ENCODE data around the gene THYN1. TPM values are rescaled to one million over a fixed set of nuclear protein-coding genes. Genes with fewer than 3 reads are reported as not detected.

THYN1 gene
- total RNA-seq, 1 donor from 2014 or later: 27.7 TPM

DNA sequence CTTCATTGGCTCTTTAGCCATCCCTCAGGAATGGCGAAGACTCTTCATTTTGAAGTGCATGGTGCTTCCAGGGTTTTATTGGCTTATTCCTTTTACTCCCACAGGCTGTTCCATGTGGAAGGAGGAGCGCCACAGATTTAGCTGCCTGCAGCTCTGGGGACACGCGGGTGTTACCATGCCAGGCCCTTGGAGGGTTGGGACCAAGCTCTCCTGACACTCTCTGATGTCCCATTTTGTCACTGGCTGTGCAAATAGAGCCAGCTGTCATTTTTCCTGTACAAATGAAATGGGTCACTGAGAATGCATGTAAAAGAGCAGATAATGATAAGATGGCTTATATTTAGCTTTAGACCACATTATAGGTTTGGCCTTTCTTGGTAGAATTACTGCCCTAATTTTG lies 9.2 kb downstream of the THYN1 start:
- H3K9me3 Mint-ChIP-seq: no peaks in the 10 kb centered on the region
- intact Hi-C loops (cut with micrococcal nuclease): loop anchor here (1.0 kb wide), 3 partner anchors 16 to 194 kb away; no protein-coding TSS in a partner anchor
- POLR2A ChIA-PET: interaction anchor here (1.0 to 1.7 kb wide), 2 partner anchors 15 to 37 kb away, joined by 3 to 7 read pairs; no protein-coding TSS in a partner anchor

DNA sequence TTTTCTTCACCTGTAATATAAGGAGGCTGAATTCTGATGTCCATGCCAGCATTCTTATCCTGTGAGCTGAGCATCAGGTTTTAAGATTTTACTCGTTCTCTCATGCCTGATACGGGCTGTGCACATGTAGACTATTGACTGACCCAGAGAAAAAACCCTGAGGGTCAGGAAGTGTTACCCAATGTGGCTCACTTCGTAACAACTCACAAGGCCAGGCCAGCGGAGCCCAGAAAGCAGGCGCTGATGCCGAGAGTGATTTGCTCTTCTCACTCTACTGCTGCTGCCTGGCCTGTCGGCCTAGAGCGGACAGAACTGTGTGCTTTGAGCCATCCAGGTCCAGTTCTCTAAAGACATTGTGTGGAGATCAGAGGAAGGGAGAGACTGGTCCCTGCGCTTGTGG lies 10.8 kb downstream of the THYN1 start:
- H3K36me3 Mint-ChIP-seq (ENCODE audit: low read depth): peaks cover 26% of the 10 kb centered on the region

More for the DNA sequence above, 9.2 kb downstream of the THYN1 start:
- peaks cover 38% of the 10 kb centered on the region for H3K36me3 Mint-ChIP-seq (ENCODE audit: low read depth)
- no peak overlapping the region for H3K27ac Mint-ChIP-seq
- H3K4me3 Mint-ChIP-seq: no peak overlapping the region
- no peaks in the 10 kb centered on the region for H3K4me1 Mint-ChIP-seq
- no peaks in the 10 kb centered on the region for H3K27me3 Mint-ChIP-seq
- no peak for TF ChIP-seq CTCF (IDR thresholded peaks at IDR 0.05)
- DNase-seq: no peak
- ATAC-seq (ENCODE audit: low read depth): no peak
- CTCF ChIA-PET: interaction anchor here (1.3 to 5.5 kb wide), 6 partner anchors 14 to 194 kb away, joined by 4 to 45 read pairs (median 6); partner anchors contain the start of genes NCAPD3 and VPS26B

GRCh38 chr11:134240592-134240991 lies 12.6 kb downstream of the THYN1 start:
- ATAC-seq (ENCODE audit: low read depth): no peak
- no peaks in the 10 kb centered on the region for H3K27me3 Mint-ChIP-seq
- no peaks in the 10 kb centered on the region for H3K9me3 Mint-ChIP-seq
- H3K4me3 Mint-ChIP-seq: no peak overlapping the region
- H3K4me1 Mint-ChIP-seq: no peaks in the 10 kb centered on the region
- POLR2A ChIA-PET: no interaction called here
- intact Hi-C loops (cut with micrococcal nuclease): no loop called here
- TF ChIP-seq CTCF (IDR thresholded peaks at IDR 0.05): no peak
- no peak for DNase-seq
- H3K27ac Mint-ChIP-seq: no peak overlapping the region
- CTCF ChIA-PET: interaction anchor here (5.5 kb wide), 1 partner anchor 33 kb away, joined by 45 read pairs; no protein-coding TSS in a partner anchor
- H3K36me3 Mint-ChIP-seq (ENCODE audit: low read depth): peaks cover 19% of the 10 kb centered on the region

More for the DNA sequence above, 10.8 kb downstream of the THYN1 start:
- ChIA-PET CTCF (interaction anchor here (5.5 kb wide), 1 partner anchor 34 kb away, joined by 45 read pairs; no protein-coding TSS in a partner anchor), POLR2A (interaction anchor here (1.0 kb wide), 1 partner anchor 17 kb away, joined by 3 read pairs; no protein-coding TSS in a partner anchor)
- no peaks in the 10 kb centered on the region for H3K4me1 Mint-ChIP-seq
- H3K27ac Mint-ChIP-seq: no peak overlapping the region
- DNase-seq (no peak), ATAC-seq (ENCODE audit: low read depth) (no peak)
- H3K4me3 Mint-ChIP-seq: no peak overlapping the region
- intact Hi-C loops (cut with micrococcal nuclease): no loop called here
- no peaks in the 10 kb centered on the region for H3K27me3 Mint-ChIP-seq
- H3K9me3 Mint-ChIP-seq: no peaks in the 10 kb centered on the region
- TF ChIP-seq CTCF (IDR thresholded peaks at IDR 0.05): no peak

DNA sequence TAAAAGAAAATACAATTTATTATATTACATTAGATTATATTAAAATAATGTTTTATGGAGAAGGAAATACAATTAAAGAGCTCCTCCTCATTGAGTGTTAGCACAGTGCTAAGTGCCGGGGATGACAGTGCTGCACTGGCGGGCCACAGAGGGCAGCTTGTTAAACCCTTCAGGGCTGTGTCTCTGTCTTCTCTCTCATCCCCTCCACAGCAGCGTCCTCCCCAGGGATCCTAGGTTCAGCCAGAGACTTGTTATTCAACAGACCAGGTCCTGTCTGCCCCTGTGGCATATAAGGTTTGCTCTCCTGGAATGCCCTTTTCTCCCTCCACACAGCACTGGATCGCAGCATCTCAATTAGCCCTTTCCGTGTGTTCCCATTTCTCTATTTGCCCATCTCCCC lies 14.2 kb downstream of the THYN1 start:
- H3K36me3 Mint-ChIP-seq (ENCODE audit: low read depth): peaks cover 23% of the 10 kb centered on the region
- DNase-seq (no peak), ATAC-seq (ENCODE audit: low read depth) (no peak)
- H3K4me1 Mint-ChIP-seq: no peaks in the 10 kb centered on the region
- intact Hi-C loops (cut with micrococcal nuclease): no loop called here
- H3K27me3 Mint-ChIP-seq: no peaks in the 10 kb centered on the region
- no peaks in the 10 kb centered on the region for H3K9me3 Mint-ChIP-seq
- no peak overlapping the region for H3K4me3 Mint-ChIP-seq
- no peak overlapping the region for H3K27ac Mint-ChIP-seq
- TF ChIP-seq CTCF (IDR thresholded peaks at IDR 0.05): no peak
- CTCF ChIA-PET: no interaction called here
- POLR2A ChIA-PET: interaction anchor here (0.5 to 2.0 kb wide), 3 partner anchors 11 to 170 kb away, joined by 3 to 7 read pairs (median 3); partner anchors contain the start of genes JAM3, NCAPD3 and VPS26B

GRCh38 chr11:134237557-134237922 lies 15.6 kb downstream of the THYN1 start:
- peaks cover 1% of the 10 kb centered on the region for H3K27me3 Mint-ChIP-seq
- ChIA-PET POLR2A (no interaction called here), CTCF (no interaction called here)
- no peak overlapping the region for H3K4me3 Mint-ChIP-seq
- no peaks in the 10 kb centered on the region for H3K9me3 Mint-ChIP-seq
- DNase-seq (no peak), ATAC-seq (ENCODE audit: low read depth) (no peak)
- peaks cover 2% of the 10 kb centered on the region for H3K4me1 Mint-ChIP-seq
- H3K27ac Mint-ChIP-seq: no peak overlapping the region
- intact Hi-C loops (cut with micrococcal nuclease): no loop called here
- TF ChIP-seq CTCF (IDR thresholded peaks at IDR 0.05): no peak
- H3K36me3 Mint-ChIP-seq (ENCODE audit: low read depth): peaks cover 18% of the 10 kb centered on the region
